ENCODE data around the gene SLC18A3. TPM values are rescaled to one million over a fixed set of nuclear protein-coding genes. Genes with fewer than 3 reads are reported as not detected.

SLC18A3 gene
- total RNA-seq, 4 donors from 2014 or later: 0.42 to 1.7 (median 0.81) TPM

DNA sequence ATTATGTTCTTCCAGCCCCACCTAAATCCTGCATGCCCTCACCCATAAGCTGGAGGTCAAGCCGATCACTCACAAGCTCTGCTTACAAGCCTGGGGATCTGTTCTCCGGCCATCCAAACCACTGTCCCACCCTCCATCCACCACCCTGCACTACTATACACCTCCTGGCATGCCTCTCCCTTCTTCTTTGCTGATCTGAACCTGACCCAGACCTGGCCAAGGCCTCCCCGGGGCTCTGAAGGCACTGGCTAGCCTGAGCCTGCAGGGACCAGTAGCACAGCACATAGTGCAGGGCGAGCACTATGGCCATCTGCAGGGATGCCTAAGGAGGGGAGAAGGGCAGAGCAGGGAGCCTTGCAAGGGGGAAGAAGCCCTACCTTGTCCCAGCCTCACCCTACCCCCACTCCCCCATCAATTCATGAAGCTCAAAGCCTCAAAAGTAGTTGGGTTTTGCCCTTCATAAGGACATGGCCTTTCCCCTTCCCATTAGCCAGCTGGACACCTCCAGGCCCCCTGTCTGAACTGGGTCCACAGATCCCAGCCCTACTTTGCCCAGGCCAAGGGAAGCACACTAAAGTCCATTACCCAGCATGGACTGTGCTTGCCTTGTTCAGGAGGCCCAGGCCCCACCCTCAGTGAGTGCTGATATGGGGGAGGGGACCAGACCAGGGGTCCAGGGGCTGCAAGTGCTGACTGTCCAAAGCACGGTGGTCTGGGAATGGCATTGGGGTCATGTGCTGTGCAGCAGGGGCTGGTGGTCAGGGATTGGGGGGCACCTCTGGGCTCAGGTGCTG is 33.3 kb downstream of the SLC18A3 start:
- Histone ChIP-seq H3K9me3 (no peaks in the 10 kb centered on the region), H3K36me3 (no peaks in the 10 kb centered on the region), H3K27me3 (peaks cover 0 to 77% (median 0%) of the 10 kb centered on the region in 4 donors), H3K4me3 (no peak overlapping the region), H3K4me1 (no peaks in the 10 kb centered on the region), H3K27ac (replicated peaks in 1 of 4) (no peak overlapping the region)
- no peak for DNase-seq (ENCODE audit: extremely low spot score)
- WGBS: 85% methylated on average over 4 of the region's 5 CpGs
- TF ChIP-seq EP300 (IDR thresholded peaks at IDR 0.05) (no peak), POLR2A (IDR thresholded peaks at IDR 0.05; ENCODE audit: low read depth) (no peak), POLR2AphosphoS5 (IDR thresholded peaks at IDR 0.05) (no peak)
- TF ChIP-seq, protein P1, sequence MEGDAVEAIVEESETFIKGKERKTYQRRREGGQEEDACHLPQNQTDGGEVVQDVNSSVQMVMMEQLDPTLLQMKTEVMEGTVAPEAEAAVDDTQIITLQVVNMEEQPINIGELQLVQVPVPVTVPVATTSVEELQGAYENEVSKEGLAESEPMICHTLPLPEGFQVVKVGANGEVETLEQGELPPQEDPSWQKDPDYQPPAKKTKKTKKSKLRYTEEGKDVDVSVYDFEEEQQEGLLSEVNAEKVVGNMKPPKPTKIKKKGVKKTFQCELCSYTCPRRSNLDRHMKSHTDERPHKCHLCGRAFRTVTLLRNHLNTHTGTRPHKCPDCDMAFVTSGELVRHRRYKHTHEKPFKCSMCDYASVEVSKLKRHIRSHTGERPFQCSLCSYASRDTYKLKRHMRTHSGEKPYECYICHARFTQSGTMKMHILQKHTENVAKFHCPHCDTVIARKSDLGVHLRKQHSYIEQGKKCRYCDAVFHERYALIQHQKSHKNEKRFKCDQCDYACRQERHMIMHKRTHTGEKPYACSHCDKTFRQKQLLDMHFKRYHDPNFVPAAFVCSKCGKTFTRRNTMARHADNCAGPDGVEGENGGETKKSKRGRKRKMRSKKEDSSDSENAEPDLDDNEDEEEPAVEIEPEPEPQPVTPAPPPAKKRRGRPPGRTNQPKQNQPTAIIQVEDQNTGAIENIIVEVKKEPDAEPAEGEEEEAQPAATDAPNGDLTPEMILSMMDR (IDR thresholded peaks at IDR 0.05): no peak
- intact Hi-C loops (cut with DNase I): no loop called here

DNA sequence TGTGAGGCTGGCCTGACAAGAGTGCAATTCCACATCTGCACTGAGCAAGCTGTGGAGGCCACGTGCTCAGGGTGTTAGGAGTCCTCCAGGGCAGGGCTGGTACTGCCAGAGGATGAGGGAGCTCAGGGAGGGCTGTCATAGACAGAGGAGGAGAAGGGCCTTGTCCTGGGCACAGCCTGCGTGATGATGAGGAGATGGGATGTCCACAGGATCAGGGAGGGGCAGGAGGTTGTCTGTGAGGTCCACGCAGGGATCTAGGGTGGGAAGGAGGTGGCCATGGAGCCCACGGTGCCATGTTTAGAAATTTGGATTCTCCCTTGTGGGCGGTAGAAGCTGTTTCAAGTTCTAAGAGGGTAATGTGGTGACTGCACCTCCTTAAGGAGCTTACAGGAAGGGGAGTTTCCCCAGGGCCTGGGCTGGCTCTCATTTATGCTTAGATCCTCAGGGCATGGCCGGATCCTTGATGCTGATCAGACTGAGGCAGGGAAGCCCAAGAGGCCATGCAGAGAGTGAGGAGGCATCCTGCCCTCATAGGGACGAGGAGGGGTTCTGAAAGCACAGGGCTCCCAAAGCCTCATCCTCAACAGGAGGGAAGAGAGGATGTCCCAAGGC is 34.0 kb downstream of the SLC18A3 start:
- no peak overlapping the region for H3K27ac ChIP-seq (replicated peaks in 1 of 4)
- 74% methylated on average over 7 of the region's 7 CpGs for WGBS
- no peak for TF ChIP-seq EP300 (IDR thresholded peaks at IDR 0.05)
- TF ChIP-seq POLR2A (IDR thresholded peaks at IDR 0.05; ENCODE audit: low read depth): no peak
- TF ChIP-seq, protein P1 (IDR thresholded peaks at IDR 0.05): no peak
- no peak for TF ChIP-seq POLR2AphosphoS5 (IDR thresholded peaks at IDR 0.05)
- H3K36me3 ChIP-seq: no peaks in the 10 kb centered on the region
- peaks cover 0 to 74% (median 0%) of the 10 kb centered on the region in 4 donors for H3K27me3 ChIP-seq
- H3K4me3 ChIP-seq: no peak overlapping the region
- no peak for DNase-seq (ENCODE audit: extremely low spot score)
- no peaks in the 10 kb centered on the region for H3K4me1 ChIP-seq
- intact Hi-C loops (cut with DNase I): no loop called here
- no peaks in the 10 kb centered on the region for H3K9me3 ChIP-seq

DNA sequence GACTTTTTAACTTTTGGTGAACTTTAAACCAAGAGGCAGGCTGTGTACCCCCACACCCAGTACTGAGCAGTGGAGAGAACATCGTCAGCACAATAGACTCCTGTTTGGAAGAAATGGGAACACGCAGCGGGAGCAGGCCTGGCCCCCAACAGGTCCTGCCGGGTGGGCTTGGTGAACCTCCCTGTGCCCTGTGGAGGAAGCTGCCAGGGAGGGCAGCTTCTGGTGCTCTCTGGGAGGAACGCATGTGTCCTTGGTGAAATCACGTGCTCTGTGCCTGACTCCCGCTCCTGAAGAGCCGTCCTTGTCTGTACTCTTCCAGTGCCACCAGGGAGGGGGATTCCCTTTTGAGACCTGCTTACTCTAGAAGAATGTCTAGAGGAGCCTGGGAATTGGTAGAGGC is 35.3 kb downstream of the SLC18A3 start:
- H3K4me1 ChIP-seq: no peaks in the 10 kb centered on the region
- TF ChIP-seq, protein P1 (IDR thresholded peaks at IDR 0.05): no peak
- TF ChIP-seq POLR2AphosphoS5 (IDR thresholded peaks at IDR 0.05) (no peak), POLR2A (IDR thresholded peaks at IDR 0.05; ENCODE audit: low read depth) (no peak), EP300 (IDR thresholded peaks at IDR 0.05) (no peak)
- no peaks in the 10 kb centered on the region for H3K36me3 ChIP-seq
- 85% methylated on average over 8 of the region's 8 CpGs for WGBS
- no peak for DNase-seq (ENCODE audit: extremely low spot score)
- H3K27me3 ChIP-seq: peaks cover 0 to 71% (median 0%) of the 10 kb centered on the region in 4 donors
- H3K9me3 ChIP-seq: no peaks in the 10 kb centered on the region
- no peak overlapping the region for H3K27ac ChIP-seq (replicated peaks in 1 of 4)
- intact Hi-C loops (cut with DNase I): no loop called here
- H3K4me3 ChIP-seq: no peak overlapping the region

DNA sequence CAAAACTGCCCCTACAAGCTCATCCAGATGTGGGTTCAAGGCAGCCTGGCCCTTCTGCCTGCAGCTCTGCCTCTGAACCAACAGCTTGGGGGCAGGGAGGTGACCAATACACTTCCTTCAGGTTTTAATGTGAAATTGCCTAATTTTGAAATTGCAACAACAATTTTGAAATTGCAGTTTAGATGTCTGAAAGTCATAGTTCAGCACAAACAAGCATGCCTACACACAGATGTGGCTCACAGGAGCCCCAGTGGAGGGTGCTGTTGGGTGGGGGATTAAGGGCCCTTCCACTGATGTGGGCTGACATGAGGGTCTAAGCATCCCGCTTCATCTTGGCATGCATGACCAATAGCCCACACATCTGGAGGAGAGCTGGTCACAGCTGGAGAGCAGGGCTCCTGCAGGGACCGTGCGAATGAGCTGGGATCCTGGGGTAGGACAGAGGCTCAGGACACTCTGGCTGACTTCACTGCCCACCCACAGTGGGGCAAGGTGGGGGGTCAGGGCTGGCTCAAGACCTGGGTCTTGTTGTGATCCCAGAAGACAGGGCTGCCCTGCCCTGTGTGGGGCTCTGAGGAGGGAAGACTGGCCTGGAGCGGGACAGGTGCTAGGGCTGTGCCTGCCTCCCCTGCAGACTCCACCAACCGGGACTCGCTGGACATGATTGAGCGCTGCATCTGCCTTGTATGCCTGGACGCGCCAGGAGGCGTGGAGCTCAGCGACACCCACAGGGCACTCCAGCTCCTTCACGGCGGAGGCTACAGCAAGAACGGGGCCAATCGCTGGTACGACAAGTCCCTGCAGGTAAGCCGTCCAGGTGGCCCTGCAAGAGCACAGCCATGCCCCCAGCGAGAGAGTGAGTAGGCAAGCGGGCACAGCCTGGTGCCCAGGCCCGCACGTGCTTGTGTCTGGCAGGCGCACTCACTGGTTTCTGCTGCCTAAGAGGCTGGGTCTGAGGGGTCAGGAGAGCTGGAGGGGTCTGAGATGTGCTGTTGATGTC is 36.1 kb downstream of the SLC18A3 start:
- Histone ChIP-seq H3K4me3 (no peak overlapping the region), H3K9me3 (no peaks in the 10 kb centered on the region), H3K36me3 (no peaks in the 10 kb centered on the region), H3K4me1 (no peaks in the 10 kb centered on the region), H3K27ac (replicated peaks in 1 of 4) (no peak overlapping the region), H3K27me3 (peaks cover 0 to 75% (median 0%) of the 10 kb centered on the region in 4 donors)
- WGBS: 89% methylated on average over 15 of the region's 22 CpGs
- TF ChIP-seq EP300 (IDR thresholded peaks at IDR 0.05) (no peak), POLR2AphosphoS5 (IDR thresholded peaks at IDR 0.05) (no peak), POLR2A (IDR thresholded peaks at IDR 0.05; ENCODE audit: low read depth) (no peak)
- TF ChIP-seq, protein P1 (IDR thresholded peaks at IDR 0.05): no peak
- no peak for DNase-seq (ENCODE audit: extremely low spot score)
- intact Hi-C loops (cut with DNase I): no loop called here

All from esophagus muscularis mucosa (tissue), 4 donors.